Measurements from ENCODE around the gene PACSIN2.

The PACSIN2 gene

GRCh38 chr22:42873356-42873755, 141.6 kb downstream of the PACSIN2 start:
- no peak for TF ChIP-seq POLR2AphosphoS5 (IDR thresholded peaks at IDR 0.05; ENCODE audit: low read depth, low read length)

GRCh38 chr22:42872821-42873220, 142.1 kb downstream of the PACSIN2 start:
- TF ChIP-seq SIN3A (IDR thresholded peaks at IDR 0.05; ENCODE audit: borderline replicate concordance, insufficient read depth, low read length) (no peak), FOXP2 (optimal IDR thresholded peaks at IDR 0.05; ENCODE audit: borderline replicate concordance, extremely low read depth, extremely low read length, insufficient read depth) (no peak), TAF1 (IDR thresholded peaks at IDR 0.05; ENCODE audit: borderline replicate concordance, insufficient read depth, low read length) (no peak), REST (IDR thresholded peaks at IDR 0.05; ENCODE audit: insufficient read depth in 1 of 2, low read depth in 2 of 2, low read length in 2 of 2) (no peak), POLR2AphosphoS5 (IDR thresholded peaks at IDR 0.05; ENCODE audit: low read depth, low read length) (no peak)

- TF ChIP-seq REST (IDR thresholded peaks at IDR 0.05; ENCODE audit: insufficient read depth in 1 of 2, low read depth in 2 of 2, low read length in 2 of 2) (no peak), FOXP2 (optimal IDR thresholded peaks at IDR 0.05; ENCODE audit: borderline replicate concordance, extremely low read depth, extremely low read length, insufficient read depth) (no peak), POLR2AphosphoS5 (IDR thresholded peaks at IDR 0.05; ENCODE audit: low read depth, low read length) (no peak), SIN3A (IDR thresholded peaks at IDR 0.05; ENCODE audit: borderline replicate concordance, insufficient read depth, low read length) (no peak), TAF1 (IDR thresholded peaks at IDR 0.05; ENCODE audit: borderline replicate concordance, insufficient read depth, low read length) (no peak)
Measured at GRCh38 chr22:42871146-42872050, 143.6 kb downstream of the PACSIN2 start.

GRCh38 chr22:42869888-42870480, 145.0 kb downstream of the PACSIN2 start:
- TF ChIP-seq REST (IDR thresholded peaks at IDR 0.05; ENCODE audit: insufficient read depth in 1 of 2, low read depth in 2 of 2, low read length in 2 of 2), result no peak
- TF ChIP-seq POLR2AphosphoS5 (IDR thresholded peaks at IDR 0.05; ENCODE audit: low read depth, low read length), result no peak
- TF ChIP-seq FOXP2 (optimal IDR thresholded peaks at IDR 0.05; ENCODE audit: borderline replicate concordance, extremely low read depth, extremely low read length, insufficient read depth), result no peak
- no peak for TF ChIP-seq TAF1 (IDR thresholded peaks at IDR 0.05; ENCODE audit: borderline replicate concordance, insufficient read depth, low read length)
- no peak for TF ChIP-seq SIN3A (IDR thresholded peaks at IDR 0.05; ENCODE audit: borderline replicate concordance, insufficient read depth, low read length)

GRCh38 chr22:42869463-42869862, 145.5 kb downstream of the PACSIN2 start:
- TF ChIP-seq FOXP2 (optimal IDR thresholded peaks at IDR 0.05; ENCODE audit: borderline replicate concordance, extremely low read depth, extremely low read length, insufficient read depth), result no peak
- TF ChIP-seq TAF1 (IDR thresholded peaks at IDR 0.05; ENCODE audit: borderline replicate concordance, insufficient read depth, low read length), result no peak
- TF ChIP-seq REST (IDR thresholded peaks at IDR 0.05; ENCODE audit: insufficient read depth in 1 of 2, low read depth in 2 of 2, low read length in 2 of 2), result no peak
- TF ChIP-seq SIN3A (IDR thresholded peaks at IDR 0.05; ENCODE audit: borderline replicate concordance, insufficient read depth, low read length), result no peak
- no peak for TF ChIP-seq POLR2AphosphoS5 (IDR thresholded peaks at IDR 0.05; ENCODE audit: low read depth, low read length)

Data from PFSK-1 (cell line).